Natural killer cell (primary cell): ENCODE results near the gene ZNF652. TPM values are rescaled to one million over a fixed set of nuclear protein-coding genes. Genes with fewer than 3 reads are reported as not detected.
"Not testable (repeated sequence)": the region's sequence is repeated elsewhere in the genome, so short reads cannot be mapped to it uniquely, and the experiment has no call there.

ENCODE experiments used
- ATAC-seq, 3 donors: fragments of 150-1000 bp in 2 of 3; fragments of 200-7000 bp in 1 of 3; cut with Tn5 transposase; 1 replicate in 1 of 3; 2 replicates in 2 of 3; pipeline ENCODE4 v1.10.0; 2021; ENCODE audit warnings: mild to moderate bottlenecking in 2 of 3, moderate library complexity in 2 of 3
- DNase-seq, 2 donors: peaks; one replicate each; pipeline versions ENCODE4 v3.0.0 to v3.0.0-alpha.2; 2013 to 2021; ENCODE audit warnings: mixed read lengths in 1 of 2
- H3K27ac ChIP-seq: one replicate; pipeline ENCODE4 v1.5.1; 2013; ENCODE audit warnings: mild to moderate bottlenecking, low read length
- H3K27me3 ChIP-seq: one replicate; pipeline ENCODE4 v1.6.1; 2013; ENCODE audit warnings: low read length; ENCODE audit not compliant: control insufficient read depth, insufficient read depth
- H3K36me3 ChIP-seq: one replicate; pipeline ENCODE4 v1.6.1; 2013; ENCODE audit warnings: low read length; ENCODE audit not compliant: control insufficient read depth, insufficient read depth
- H3K4me1 ChIP-seq: one replicate; pipeline ENCODE4 v1.6.1; 2013; ENCODE audit warnings: low read length; ENCODE audit not compliant: control insufficient read depth, insufficient read depth
- H3K4me3 ChIP-seq: one replicate; pipeline ENCODE4 v1.5.1; 2013; ENCODE audit warnings: low read length
- H3K9me3 ChIP-seq: one replicate; pipeline ENCODE4 v1.6.1; 2013; ENCODE audit warnings: low read length; ENCODE audit not compliant: control insufficient read depth, insufficient read depth
- H3K27ac Mint-ChIP-seq, 2 donors: one replicate each; pipeline ENCODE4 v1.8.0; 2022; ENCODE audit warnings: mild to moderate bottlenecking in 2 of 2, mixed read lengths in 2 of 2, moderate library complexity in 1 of 2
- H3K27me3 Mint-ChIP-seq, 2 donors: one replicate each; pipeline ENCODE4 v1.8.0; 2022; ENCODE audit warnings: low read depth in 2 of 2, mixed read lengths in 2 of 2
- H3K36me3 Mint-ChIP-seq: one replicate; pipeline ENCODE4 v1.8.0; 2022; ENCODE audit warnings: mixed read lengths
- H3K4me1 Mint-ChIP-seq, 2 donors: one replicate each; pipeline ENCODE4 v1.8.0; 2022; ENCODE audit warnings: mixed read lengths in 2 of 2
- H3K4me3 Mint-ChIP-seq: one replicate; pipeline ENCODE4 v1.8.0; 2022; ENCODE audit warnings: mild to moderate bottlenecking, moderate library complexity, mixed read lengths
- H3K9me3 Mint-ChIP-seq, 2 donors: one replicate each; pipeline ENCODE4 v1.8.0; 2022; ENCODE audit warnings: mixed read lengths in 2 of 2
- CTCF ChIP-seq: fragments of 200-600 bp; IDR thresholded peaks from one replicate; pipeline ENCODE4 v1.8.0; 2022; ENCODE audit warnings: antibody characterized with exemption
- WGBS: methylation state at CpG from one replicate; pipeline ENCODE4 v1.1.7; 2013; ENCODE audit warnings: missing lambda C conversion rate; ENCODE audit not compliant: insufficient coverage; 5-methylcytosine and 5-hydroxymethylcytosine counted together
- intact Hi-C: fragments of 100-400 bp; cut with micrococcal nuclease; formaldehyde crosslinking; loops from one replicate; pipeline ENCODE4 v1.14.2; 2022
- total RNA-seq, 4 donors: library from RNA; stranded (reverse); fragments of 120-200 nt in 1 of 4; gene quantifications; one replicate each; pipeline versions ENCODE4 v1.2.3 to v1.2.4, GENCODE V29; 2013 to 2022

Gene ZNF652
- total RNA-seq, 3 donors from 2014 or later (not counting 1 experiment from before 2014, with no cell fraction given): 53.8 to 79.1 (median 73.3) TPM

DNA sequence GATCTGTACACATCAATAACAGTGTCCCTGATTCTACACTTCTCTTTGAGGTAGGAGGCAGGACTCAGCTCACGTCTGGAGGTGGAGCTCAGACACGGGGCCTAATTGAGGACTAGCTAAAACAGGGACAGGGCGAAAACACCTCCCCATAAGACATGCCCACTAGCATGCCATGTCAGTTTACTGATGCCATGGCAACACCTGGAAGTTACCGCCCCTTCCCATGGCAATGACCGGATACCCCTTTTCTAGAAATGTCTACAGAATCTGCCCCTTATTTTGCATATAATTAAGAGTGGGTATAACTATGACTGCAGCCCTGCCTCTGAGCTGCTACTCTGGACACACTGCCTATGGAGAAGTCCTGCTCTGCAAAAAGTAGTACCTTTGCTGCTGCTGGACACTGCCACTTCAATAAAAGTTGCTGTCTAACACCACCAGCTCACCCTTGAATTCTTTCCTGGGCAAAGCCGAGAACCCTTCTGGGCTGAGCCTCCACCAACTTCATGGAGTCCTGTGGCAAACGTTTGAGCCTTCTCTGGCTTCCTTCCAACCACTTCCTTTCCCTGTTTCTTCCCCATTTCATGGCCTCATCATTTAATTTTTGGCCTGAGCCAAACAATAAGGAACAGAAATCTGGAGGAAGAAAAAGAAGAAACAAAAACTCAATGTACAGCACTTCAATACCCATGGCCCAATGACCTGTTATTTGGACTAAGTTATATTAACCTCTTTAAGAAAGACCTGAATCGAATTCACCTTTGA lies 31.6 kb upstream of the ZNF652 start:
- Histone ChIP-seq H3K27me3 (no peaks in the 10 kb centered on the region), H3K9me3 (no peaks in the 10 kb centered on the region), H3K27ac (no peak overlapping the region), H3K4me1 (peaks cover 54% of the 10 kb centered on the region), H3K36me3 (no peaks in the 10 kb centered on the region), H3K4me3 (no peak overlapping the region)
- Mint-ChIP-seq H3K36me3 (no peaks in the 10 kb centered on the region), H3K27me3 (no peaks in the 10 kb centered on the region), H3K9me3 (no peaks in the 10 kb centered on the region), H3K27ac (no peak overlapping the region), H3K4me1 (peaks cover 33 to 34% of the 10 kb centered on the region in 2 donors), H3K4me3 (no peak overlapping the region)
- intact Hi-C loops: loop anchor here (10.0 kb wide), 1 partner anchor 209 kb away; no protein-coding TSS in a partner anchor
- DNase-seq (no peak), ATAC-seq (no peak)
- no peak for TF ChIP-seq CTCF
- 71% methylated on average over 8 of the region's 8 CpGs for WGBS

- H3K4me1 ChIP-seq: peaks cover 68% of the 10 kb centered on the region
- Mint-ChIP-seq H3K4me3 (peak overlapping the region; percentile 89), H3K4me1 (peaks cover 52 to 56% of the 10 kb centered on the region in 2 donors), H3K27ac (peak overlapping the region; percentile 97 to 98), H3K9me3 (no peaks in the 10 kb centered on the region), H3K36me3 (no peaks in the 10 kb centered on the region), H3K27me3 (no peaks in the 10 kb centered on the region)
- H3K27me3 ChIP-seq: no peaks in the 10 kb centered on the region
- whole genome bisulfite sequencing: 30% methylated on average over 7 of the region's 9 CpGs
- intact Hi-C loops: loop anchor here (10.0 kb wide), 1 partner anchor 206 kb away; no protein-coding TSS in a partner anchor
- no peak for TF ChIP-seq CTCF
- H3K4me3 ChIP-seq: no peak overlapping the region
- DNase-seq: peak in 1 of 2 donors; percentile 46
- ATAC-seq: peak in 2 of 3 donors; percentile 8 to 58
- H3K27ac ChIP-seq: peak overlapping the region; percentile 90
- no peaks in the 10 kb centered on the region for H3K36me3 ChIP-seq
- H3K9me3 ChIP-seq: no peaks in the 10 kb centered on the region
Measured at GRCh38 chr17:49390548-49391324, 28.7 kb upstream of the ZNF652 start.

DNA sequence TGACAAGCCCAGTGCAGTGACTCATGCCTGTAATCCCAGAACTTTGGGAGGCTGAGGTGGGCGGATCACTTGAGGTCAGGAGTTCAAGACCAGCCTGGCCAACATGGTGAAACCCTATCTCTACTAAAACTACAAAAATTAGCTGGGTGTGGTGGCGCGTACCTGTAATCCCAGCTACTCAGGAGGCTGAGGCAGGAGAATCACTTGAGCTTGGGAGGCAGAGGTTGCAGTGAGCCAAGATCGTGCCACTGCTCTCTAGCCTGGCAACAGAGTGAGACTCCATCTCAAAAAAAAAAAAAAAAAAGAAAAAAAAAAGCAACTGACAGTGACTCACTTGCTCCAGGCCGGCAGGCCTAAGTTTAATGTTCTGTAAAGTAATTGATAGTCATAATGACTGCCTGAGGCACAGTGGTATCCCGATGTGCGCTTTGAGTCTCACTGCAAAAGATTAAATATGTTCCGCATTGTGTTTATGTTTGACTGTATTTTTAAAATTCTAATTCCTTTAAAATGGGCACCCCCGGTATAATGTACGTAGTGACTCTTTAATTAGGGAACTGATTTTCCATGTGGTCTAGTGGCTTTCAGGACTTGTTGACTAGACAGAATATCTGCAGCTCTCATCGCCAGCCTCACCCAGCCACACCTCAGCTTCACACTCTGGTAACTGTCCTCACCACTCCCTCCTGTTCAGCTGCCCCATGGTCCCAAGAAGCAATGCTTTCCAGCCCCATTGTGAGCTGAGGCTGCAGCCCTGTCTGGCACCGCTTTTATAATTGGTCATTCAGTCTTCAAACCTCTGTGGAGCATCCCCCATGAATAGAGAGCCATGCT lies 27.7 kb upstream of the ZNF652 start:
- peak overlapping the region; percentile 89 for H3K4me3 Mint-ChIP-seq
- intact Hi-C loops: loop anchor here (2.0 to 10.0 kb wide), 2 partner anchors 13 to 205 kb away; no protein-coding TSS in a partner anchor
- not testable (repeated sequence) for H3K27me3 Mint-ChIP-seq, H3K36me3 Mint-ChIP-seq, H3K36me3 ChIP-seq, H3K9me3 ChIP-seq, H3K9me3 Mint-ChIP-seq, H3K4me3 ChIP-seq, H3K27me3 ChIP-seq
- ATAC-seq (peak; percentile 15 to 34 (median 29)), DNase-seq (peak in 1 of 2 donors; percentile 44)
- WGBS: 51% methylated on average over 12 of the region's 12 CpGs
- Histone ChIP-seq H3K4me1 (peaks cover 64% of the 10 kb centered on the region), H3K27ac (peak overlapping the region; percentile 90)
- H3K27ac Mint-ChIP-seq: peak overlapping the region; percentile 97 to 98
- H3K4me1 Mint-ChIP-seq: peaks cover 51 to 52% of the 10 kb centered on the region in 2 donors
